Epidermal melanocyte (primary cell): Measurements from ENCODE around the gene GBP4.
"Not testable (repeated sequence)": the region's sequence is repeated elsewhere in the genome, so short reads cannot be mapped to it uniquely, and the experiment has no call there.

ENCODE experiments used
- DNase-seq: peaks from one replicate; pipeline ENCODE4 v3.0.0; 2011; ENCODE audit warnings: low spot score; ENCODE audit not compliant: insufficient read length

The GBP4 gene

GRCh38 chr1:89198491-89199072 is at the start of gene GBP4:
Gene GBP4, minus strand, starts transcription at chr1:89198942. Its CDS starts 108 bp downstream, at chr1:89198834.
- DNase-seq: no peak

- no peak for DNase-seq
Measured at GRCh38 chr1:89243046-89243445, 44.3 kb upstream of the GBP4 start.

- DNase-seq: no peak
Measured at GRCh38 chr1:89221341-89221740, 22.6 kb upstream of the GBP4 start.

GRCh38 chr1:89219851-89220250 is 21.1 kb upstream of the GBP4 start:
- not testable (repeated sequence) for DNase-seq

- DNase-seq: not testable (repeated sequence)
Measured at GRCh38 chr1:89218941-89219340, 20.2 kb upstream of the GBP4 start.

- no peak for DNase-seq
Measured at GRCh38 chr1:89213347-89213746, 14.6 kb upstream of the GBP4 start.

GRCh38 chr1:89211035-89211634 is 12.4 kb upstream of the GBP4 start:
- no peak for DNase-seq

GRCh38 chr1:89206373-89206772 is 7.6 kb upstream of the GBP4 start:
- no peak for DNase-seq

- no peak for DNase-seq
Measured at GRCh38 chr1:89203166-89203565, 4.4 kb upstream of the GBP4 start.

GRCh38 chr1:89201106-89201794 is 2.5 kb upstream of the GBP4 start:
- no peak for DNase-seq

- no peak for DNase-seq
Measured at GRCh38 chr1:89200663-89201062, 1.9 kb upstream of the GBP4 start.

- no peak for DNase-seq
Measured at GRCh38 chr1:89199525-89200031, 836 bp upstream of the GBP4 start.

- no peak for DNase-seq
Measured at GRCh38 chr1:89198081-89198480, 661 bp downstream of the GBP4 start.

GRCh38 chr1:89195476-89195875 is 3.3 kb downstream of the GBP4 start:
- no peak for DNase-seq

GRCh38 chr1:89191314-89191713 is 7.4 kb downstream of the GBP4 start:
- DNase-seq: no peak

GRCh38 chr1:89190017-89190416 is 8.7 kb downstream of the GBP4 start:
- DNase-seq: no peak

- DNase-seq: no peak
Measured at GRCh38 chr1:89179343-89179742, 19.4 kb downstream of the GBP4 start.

- no peak for DNase-seq
Measured at GRCh38 chr1:89176971-89177370, 21.8 kb downstream of the GBP4 start.

GRCh38 chr1:89175601-89176256 is 23.0 kb downstream of the GBP4 start, which contains the start of gene GBP7:
Gene GBP7, minus strand, starts transcription at chr1:89176003. Its CDS starts 4,068 bp downstream, at chr1:89171935.
- DNase-seq: no peak

GRCh38 chr1:89174491-89174890 is 24.3 kb downstream of the GBP4 start:
- no peak for DNase-seq

- no peak for DNase-seq
Measured at GRCh38 chr1:89172468-89173143, 26.1 kb downstream of the GBP4 start.
